GM12875 (cell line): Measurements from ENCODE around the gene NCKAP5.

Experiments
- H3K4me3 ChIP-seq: one replicate; pipeline ENCODE4 v1.5.1; 2011; ENCODE audit warnings: low read depth, low read length, control low read depth
- TF ChIP-seq, protein P1 (sequence below): IDR thresholded peaks from 2 replicates; pipeline ENCODE4 v1.5.1; 2011; ENCODE audit warnings: low read depth, mild to moderate bottlenecking, control low read depth, inconsistent platforms, low read length, moderate library complexity, borderline replicate concordance; ENCODE audit not compliant: insufficient read depth

NCKAP5 gene

DNA sequence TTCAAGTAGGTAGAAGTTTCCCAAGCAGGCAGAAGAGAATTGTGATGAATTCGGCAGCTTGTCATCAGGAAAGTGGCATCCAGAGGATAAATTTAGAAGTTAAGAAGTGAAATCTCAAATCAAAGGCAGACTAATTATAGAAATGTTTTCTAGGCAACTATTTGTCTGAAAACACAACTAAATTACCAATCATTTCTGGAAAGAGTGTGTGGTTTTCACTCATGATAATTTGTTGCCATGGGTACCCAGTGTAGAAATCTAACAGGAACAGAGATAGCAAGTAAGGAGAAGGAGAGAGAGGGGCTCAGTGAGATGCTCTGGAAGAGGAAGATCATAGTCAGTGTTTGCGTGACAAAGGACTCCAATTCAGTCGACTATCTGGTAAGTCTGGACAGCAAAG is 208.1 kb downstream of the NCKAP5 start:
- no peak overlapping the region for H3K4me3 ChIP-seq
- TF ChIP-seq, protein P1, sequence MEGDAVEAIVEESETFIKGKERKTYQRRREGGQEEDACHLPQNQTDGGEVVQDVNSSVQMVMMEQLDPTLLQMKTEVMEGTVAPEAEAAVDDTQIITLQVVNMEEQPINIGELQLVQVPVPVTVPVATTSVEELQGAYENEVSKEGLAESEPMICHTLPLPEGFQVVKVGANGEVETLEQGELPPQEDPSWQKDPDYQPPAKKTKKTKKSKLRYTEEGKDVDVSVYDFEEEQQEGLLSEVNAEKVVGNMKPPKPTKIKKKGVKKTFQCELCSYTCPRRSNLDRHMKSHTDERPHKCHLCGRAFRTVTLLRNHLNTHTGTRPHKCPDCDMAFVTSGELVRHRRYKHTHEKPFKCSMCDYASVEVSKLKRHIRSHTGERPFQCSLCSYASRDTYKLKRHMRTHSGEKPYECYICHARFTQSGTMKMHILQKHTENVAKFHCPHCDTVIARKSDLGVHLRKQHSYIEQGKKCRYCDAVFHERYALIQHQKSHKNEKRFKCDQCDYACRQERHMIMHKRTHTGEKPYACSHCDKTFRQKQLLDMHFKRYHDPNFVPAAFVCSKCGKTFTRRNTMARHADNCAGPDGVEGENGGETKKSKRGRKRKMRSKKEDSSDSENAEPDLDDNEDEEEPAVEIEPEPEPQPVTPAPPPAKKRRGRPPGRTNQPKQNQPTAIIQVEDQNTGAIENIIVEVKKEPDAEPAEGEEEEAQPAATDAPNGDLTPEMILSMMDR, result no peak

DNA sequence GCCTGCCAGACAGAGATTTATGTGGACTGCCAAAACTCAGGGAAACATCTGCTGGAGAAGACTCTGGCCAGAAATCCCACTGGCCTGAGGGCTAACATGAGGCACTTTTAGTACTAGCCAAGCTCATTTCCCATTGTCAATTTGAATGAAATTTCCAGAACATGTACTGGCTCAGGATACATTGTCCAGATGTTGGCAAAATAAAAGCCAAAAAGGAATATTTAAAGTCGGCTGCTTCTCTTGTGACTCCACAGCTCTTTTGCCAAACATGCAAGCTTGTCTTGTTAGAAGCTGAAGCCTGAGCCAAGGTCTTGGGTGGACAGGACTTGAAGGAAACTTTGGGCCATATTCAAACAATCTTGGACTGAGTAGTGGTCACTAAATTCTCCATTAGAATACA is 215.5 kb downstream of the NCKAP5 start:
- TF ChIP-seq, protein P1, result no peak
- H3K4me3 ChIP-seq, result no peak overlapping the region

GRCh38 chr2:133346654-133347053 is 221.6 kb downstream of the NCKAP5 start:
- H3K4me3 ChIP-seq, result no peak overlapping the region
- TF ChIP-seq, protein P1, result no peak

DNA sequence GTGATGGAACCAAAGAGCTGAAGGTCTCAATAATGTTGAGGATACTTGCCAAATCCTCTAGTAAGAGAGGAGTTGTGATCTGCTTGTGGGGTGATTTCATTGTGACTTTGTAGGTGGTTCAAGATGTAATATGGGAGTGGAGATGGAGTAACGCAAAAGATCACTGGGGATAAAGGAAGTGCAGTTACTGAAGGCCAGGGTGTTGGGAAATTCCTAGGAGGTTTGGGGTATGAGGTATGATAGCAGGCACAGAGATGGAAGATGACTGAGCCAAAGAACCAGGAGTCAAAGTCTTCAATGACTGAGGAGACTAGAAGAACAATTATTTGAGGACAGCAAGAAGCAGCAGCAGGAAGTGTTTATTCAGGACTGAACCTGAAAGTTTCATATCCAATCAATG is 222.6 kb downstream of the NCKAP5 start:
- no peak overlapping the region for H3K4me3 ChIP-seq
- TF ChIP-seq, protein P1, result no peak

GRCh38 chr2:133344849-133345248 is 223.4 kb downstream of the NCKAP5 start:
- no peak overlapping the region for H3K4me3 ChIP-seq
- TF ChIP-seq, protein P1, result no peak

GRCh38 chr2:133343018-133343352 is 225.3 kb downstream of the NCKAP5 start:
- TF ChIP-seq, protein P1, result no peak
- no peak overlapping the region for H3K4me3 ChIP-seq

GRCh38 chr2:133342286-133343017 is 225.8 kb downstream of the NCKAP5 start:
- H3K4me3 ChIP-seq, result no peak overlapping the region
- TF ChIP-seq, protein P1, result no peak
